ENCODE results near the gene MYBPHL. TPM values are rescaled to one million over a fixed set of nuclear protein-coding genes. Genes with fewer than 3 reads are reported as not detected.

The MYBPHL gene
- total RNA-seq, 1 donor, result not detected

- DNase-seq (ENCODE audit: low read depth in 2 of 3, low spot score in 2 of 3), result no peak
Measured at GRCh38 chr1:109266965-109267364, 39.8 kb downstream of the MYBPHL start.

GRCh38 chr1:109265741-109266330 is 41.0 kb downstream of the MYBPHL start:
- DNase-seq (ENCODE audit: low read depth in 2 of 3, low spot score in 2 of 3), result no peak

- no peak for DNase-seq (ENCODE audit: low read depth in 2 of 3, low spot score in 2 of 3)
Measured at GRCh38 chr1:109265016-109265415, 41.8 kb downstream of the MYBPHL start.

GRCh38 chr1:109264379-109264755 is 42.4 kb downstream of the MYBPHL start:
- DNase-seq (ENCODE audit: low read depth in 2 of 3, low spot score in 2 of 3), result no peak

- DNase-seq (ENCODE audit: low read depth in 2 of 3, low spot score in 2 of 3), result peak; percentile 46 to 77 (median 68)
Measured at GRCh38 chr1:109263597-109264378, 43.0 kb downstream of the MYBPHL start.

- no peak for DNase-seq (ENCODE audit: low read depth in 2 of 3, low spot score in 2 of 3)
Measured at GRCh38 chr1:109263234-109263596, 43.6 kb downstream of the MYBPHL start.

- no peak for DNase-seq (ENCODE audit: low read depth in 2 of 3, low spot score in 2 of 3)
Measured at GRCh38 chr1:109262231-109263055, 44.4 kb downstream of the MYBPHL start.

- DNase-seq (ENCODE audit: low read depth in 2 of 3, low spot score in 2 of 3), result no peak
Measured at GRCh38 chr1:109261578-109261977, 45.2 kb downstream of the MYBPHL start.

GRCh38 chr1:109261006-109261405 is 45.8 kb downstream of the MYBPHL start:
- DNase-seq (ENCODE audit: low read depth in 2 of 3, low spot score in 2 of 3), result no peak

- DNase-seq (ENCODE audit: low read depth in 2 of 3, low spot score in 2 of 3), result no peak
Measured at GRCh38 chr1:109259674-109260557, 46.9 kb downstream of the MYBPHL start.

- no peak for DNase-seq (ENCODE audit: low read depth in 2 of 3, low spot score in 2 of 3)
Measured at GRCh38 chr1:109258481-109259466, 48.0 kb downstream of the MYBPHL start.

- no peak for DNase-seq (ENCODE audit: low read depth in 2 of 3, low spot score in 2 of 3)
Measured at GRCh38 chr1:109257682-109258421, 49.0 kb downstream of the MYBPHL start.

- DNase-seq (ENCODE audit: low read depth in 2 of 3, low spot score in 2 of 3), result no peak
Measured at GRCh38 chr1:109256971-109257681, 49.7 kb downstream of the MYBPHL start.

- no peak for DNase-seq (ENCODE audit: low read depth in 2 of 3, low spot score in 2 of 3)
Measured at GRCh38 chr1:109256085-109256484, 50.7 kb downstream of the MYBPHL start.

- DNase-seq (ENCODE audit: low read depth in 2 of 3, low spot score in 2 of 3), result no peak
Measured at GRCh38 chr1:109255678-109256077, 51.1 kb downstream of the MYBPHL start.

- no peak for DNase-seq (ENCODE audit: low read depth in 2 of 3, low spot score in 2 of 3)
Measured at GRCh38 chr1:109255097-109255651, 51.6 kb downstream of the MYBPHL start.

- DNase-seq (ENCODE audit: low read depth in 2 of 3, low spot score in 2 of 3), result no peak
Measured at GRCh38 chr1:109254621-109255096, 52.2 kb downstream of the MYBPHL start.
